Embryonic facial prominence (tissue), 1 donor: ENCODE results near the gene CLEC17A.
"Not testable (repeated sequence)": the region's sequence is repeated elsewhere in the genome, so short reads cannot be mapped to it uniquely, and the experiment has no call there.

Experiments
- DNase-seq: peaks from one replicate; pipeline ENCODE4 v3.0.0-alpha.2; 2016; ENCODE audit errors: extremely low spot score

CLEC17A gene

DNA sequence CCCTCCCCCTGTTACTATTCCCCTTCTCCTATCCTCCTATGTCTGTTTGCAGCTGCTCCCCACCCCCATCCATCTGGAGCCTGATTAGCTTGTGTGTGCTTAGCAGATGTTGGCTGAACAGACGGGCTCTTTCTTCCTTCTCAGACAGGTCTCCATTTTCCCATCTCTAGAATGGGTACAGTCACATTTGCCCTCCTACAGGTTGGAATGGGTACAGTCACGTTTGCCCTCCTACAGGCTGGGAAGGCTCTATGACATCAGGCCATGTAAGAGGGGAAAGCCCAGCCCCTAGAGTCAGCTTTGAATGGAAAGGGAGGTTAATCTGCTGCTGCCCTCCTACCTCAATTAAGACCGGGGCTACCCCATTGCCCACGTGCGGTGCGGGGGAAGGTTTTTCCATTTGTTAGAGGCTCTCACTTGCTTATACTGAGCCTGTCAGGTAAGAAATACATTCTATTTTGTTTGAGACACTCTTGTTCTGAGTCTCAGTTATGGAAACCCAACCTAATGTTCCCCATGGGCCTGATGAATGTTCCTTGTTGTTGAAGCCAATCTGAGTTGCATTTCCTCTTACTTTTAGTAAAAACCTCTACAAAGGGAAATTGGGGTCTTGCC lies 2.2 kb upstream of the CLEC17A start:
- no peak for DNase-seq

DNA sequence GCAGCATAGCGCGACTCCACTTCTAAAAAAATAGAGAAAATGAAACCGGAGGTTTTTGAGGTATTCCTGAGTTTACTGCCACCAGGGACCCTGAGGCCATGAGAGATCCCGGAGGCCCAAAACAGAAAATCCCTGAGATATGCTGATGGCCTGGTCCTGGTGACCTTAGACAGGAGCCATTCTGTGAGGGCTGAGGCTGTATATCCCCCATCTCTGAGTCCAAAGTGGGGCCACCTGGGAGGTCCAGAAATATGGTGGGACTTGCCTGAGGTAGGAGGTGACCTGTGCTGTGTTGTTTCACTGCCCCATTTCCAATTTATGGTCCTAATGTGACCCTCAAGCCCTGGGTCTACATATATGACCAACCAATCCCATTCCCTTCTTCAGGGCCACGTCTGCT lies 1.5 kb downstream of the CLEC17A start:
- DNase-seq: not testable (repeated sequence)

DNA sequence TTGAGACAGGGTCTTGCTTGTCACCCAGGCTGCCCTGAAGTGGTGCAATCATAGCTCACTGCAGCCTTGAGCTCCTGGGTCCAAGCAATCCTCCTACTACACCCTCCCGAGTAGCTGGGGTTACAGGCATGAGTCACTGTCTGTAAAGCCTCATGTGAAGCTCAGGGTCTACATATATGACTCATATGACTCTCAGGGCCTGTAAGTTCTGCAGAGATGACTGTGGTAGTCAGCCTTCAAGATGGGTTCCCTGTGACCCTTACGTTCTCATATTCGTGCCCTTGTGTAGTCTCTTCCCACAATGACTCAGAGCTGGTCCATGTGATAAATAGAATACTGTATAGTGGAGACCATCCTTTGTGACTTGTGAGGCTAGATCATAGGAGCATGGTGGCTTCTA lies 2.3 kb downstream of the CLEC17A start:
- not testable (repeated sequence) for DNase-seq

DNA sequence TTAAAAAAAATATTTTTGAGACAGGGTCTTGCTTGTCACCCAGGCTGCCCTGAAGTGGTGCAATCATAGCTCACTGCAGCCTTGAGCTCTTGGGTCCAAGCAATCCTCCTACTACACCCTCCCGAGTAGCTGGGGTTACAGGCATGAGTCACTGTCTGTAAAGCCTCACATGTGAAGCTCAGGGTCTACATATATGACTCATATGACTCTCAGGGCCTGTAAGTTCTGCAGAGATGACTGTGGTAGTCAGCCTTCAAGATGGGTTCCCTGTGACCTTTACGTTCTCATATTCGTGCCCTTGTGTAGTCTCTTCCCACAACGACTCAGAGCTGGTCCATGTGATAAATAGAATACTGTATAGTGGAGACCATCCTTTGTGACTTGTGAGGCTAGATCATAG lies 6.5 kb downstream of the CLEC17A start:
- not testable (repeated sequence) for DNase-seq

DNA sequence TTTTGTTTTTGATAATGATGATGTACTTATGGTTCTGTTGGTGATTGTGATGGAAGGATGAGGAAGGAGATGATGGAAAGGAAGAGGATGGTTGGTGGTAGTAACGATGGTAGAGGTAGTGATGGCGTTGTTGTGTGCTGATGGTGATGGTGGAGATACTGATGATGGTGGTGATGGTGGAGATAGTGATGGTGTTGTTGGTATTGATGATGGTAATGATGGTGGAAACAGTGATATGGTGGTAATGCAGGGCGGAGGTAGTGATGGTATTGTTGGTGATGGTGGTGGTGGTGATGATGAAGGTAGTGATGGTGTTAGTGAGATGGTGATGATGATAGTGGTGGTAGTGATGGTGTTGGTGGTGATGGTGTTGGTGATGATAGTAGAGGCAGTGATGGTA lies 12.7 kb downstream of the CLEC17A start:
- DNase-seq: no peak

DNA sequence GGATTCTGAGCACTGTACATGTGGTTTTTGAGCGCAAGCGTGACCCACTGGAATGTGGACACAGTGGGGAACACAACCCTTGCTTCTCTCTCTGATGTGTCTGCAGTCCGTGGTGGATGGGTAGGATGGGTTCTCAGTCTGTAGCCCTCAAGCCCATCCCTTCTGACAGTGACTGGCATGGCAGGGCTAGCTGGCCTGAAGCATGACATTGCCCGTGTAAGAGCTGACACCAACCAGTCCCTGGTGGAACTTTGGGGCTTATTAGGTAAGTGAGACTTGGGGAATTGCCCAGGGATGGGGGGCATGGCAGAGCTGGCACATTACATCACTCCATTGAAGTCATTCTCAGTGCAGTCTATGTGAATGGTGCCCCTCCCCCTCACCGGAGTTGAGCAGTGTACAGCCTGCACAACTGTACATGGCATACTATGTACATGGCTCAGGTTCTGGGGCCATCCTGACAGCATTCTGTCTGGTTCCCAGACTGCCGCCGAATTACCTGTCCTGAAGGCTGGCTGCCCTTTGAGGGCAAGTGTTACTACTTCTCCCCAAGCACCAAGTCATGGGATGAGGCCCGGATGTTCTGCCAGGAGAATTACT lies 16.8 kb downstream of the CLEC17A start:
- DNase-seq: no peak

DNA sequence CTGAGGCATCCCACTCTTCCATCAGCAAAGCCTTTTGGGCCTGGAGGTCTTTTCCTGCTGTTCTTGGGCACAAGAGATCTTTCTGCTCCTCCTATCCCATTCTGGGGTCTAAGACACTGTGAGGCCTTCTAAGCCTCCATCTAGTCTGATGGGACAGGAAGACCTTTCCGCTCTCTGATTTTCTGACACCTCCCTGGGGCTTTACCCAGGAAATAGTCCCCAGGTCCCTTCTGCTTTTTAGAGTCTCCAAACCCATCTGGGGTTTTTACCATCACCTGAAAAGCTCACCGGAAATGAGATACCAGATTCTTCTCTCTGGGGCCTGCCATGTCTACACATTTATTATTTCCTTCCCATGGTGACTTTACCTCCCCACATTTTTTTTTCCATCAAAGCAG lies 21.1 kb downstream of the CLEC17A start:
- DNase-seq: no peak

DNA sequence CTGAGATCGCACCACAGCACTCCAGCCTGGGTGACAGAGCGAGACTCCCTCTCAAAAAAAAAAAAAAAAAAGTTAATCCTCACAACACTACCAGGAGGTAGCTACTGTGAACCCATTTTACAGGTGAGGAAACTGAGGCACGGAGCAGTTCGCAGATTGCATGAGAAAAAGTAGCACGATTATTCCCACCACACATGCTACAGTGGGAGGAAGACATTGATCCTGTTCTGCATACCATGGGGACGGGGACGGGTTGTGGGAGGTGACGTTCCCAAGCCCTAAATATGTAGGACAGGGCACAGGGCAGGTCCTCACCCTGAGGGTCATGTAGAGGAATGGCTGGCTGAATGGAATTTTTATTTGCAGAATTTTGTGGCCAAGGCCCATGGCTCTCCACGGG lies 23.7 kb downstream of the CLEC17A start:
- DNase-seq: no peak

DNA sequence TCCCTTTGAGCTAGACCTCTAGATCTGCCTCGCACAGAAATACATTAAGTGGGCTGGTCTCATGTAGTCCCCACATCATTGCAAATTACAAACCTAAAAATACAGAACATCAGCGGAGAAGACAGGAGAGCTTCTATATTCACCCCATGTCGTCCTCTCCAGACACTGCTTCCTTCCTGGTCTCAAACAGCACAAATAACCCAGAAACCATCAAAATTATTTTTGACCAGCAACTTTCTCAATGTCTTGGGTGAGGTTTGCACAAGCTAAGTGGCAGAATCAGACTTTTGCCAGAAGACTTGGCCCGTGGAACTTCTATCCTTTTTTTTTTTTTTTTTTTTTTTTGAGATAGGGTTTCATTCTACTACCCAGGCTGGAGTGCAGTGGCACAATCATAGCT lies 28.2 kb downstream of the CLEC17A start:
- DNase-seq: no peak

DNA sequence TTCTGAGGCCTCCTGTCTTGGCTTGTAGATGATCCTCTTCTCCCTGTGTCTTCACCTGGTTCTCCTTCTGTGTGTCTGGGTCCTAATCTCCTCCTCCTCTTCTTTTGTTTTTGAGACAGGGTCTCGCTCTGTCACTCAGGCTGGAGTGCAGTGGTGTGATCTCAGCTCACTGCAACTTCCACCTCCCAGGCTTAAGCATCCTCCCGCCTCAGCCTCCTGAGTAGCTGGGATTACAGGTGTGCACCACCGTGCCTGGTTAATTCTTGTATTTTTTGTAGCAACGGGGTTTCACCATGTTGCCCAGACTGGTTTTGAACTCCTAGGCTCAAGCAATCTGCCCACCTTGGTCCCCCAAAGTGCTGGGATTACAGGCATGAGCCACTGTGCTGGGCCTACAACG lies 29.4 kb downstream of the CLEC17A start:
- DNase-seq: not testable (repeated sequence)

DNA sequence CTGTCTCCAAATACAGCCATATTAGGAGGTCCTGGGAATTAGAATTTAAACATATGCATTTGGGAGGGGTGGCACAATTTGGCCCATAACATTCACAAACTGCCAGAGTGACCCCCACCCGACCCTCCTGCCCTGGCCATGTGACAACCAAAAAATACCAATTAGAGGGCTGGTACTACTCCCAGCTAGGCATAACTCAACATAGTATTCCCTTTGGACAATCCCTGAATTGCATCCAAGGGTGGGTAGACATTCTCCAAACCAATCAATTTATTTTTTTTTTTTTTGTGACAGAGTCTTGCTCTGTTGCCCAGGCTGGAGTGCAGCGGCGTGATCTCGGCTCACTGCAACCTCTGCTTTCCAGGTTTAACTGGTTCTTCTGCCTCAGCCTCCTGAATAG lies 29.8 kb downstream of the CLEC17A start:
- DNase-seq: no peak

DNA sequence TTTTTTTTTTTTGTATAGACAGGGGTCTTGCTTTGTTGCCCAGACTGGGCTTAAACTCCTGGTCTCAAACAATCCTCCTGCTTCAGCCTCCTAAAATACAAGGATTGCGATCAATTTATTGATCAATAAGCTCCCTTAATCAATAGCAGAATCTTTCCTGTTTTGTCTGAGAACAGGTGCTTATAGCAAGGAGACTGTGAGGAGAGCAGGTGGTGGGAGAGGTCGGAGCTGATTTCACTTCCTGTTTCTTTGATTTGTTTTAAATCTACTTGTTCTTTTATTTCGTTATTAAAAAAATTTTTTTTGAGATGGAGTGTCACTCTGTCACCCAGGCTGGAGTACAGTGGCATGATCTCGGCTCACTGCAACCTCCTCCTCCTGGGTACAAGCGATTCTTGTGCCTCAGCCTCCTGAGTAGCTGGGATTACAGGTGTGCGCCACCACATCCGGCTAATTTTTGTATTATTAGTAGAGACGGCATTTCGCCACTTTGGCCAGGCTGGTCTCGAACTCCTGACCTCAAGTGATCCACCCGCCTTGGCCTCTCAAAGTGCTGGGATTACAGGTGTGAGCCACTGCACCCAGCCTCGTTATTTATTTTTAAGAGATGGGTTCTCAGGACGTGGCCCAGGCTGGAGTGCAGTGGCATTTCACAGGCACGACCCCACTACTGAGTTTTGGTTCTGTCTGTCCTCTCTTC lies 30.7 kb downstream of the CLEC17A start:
- not testable (repeated sequence) for DNase-seq

DNA sequence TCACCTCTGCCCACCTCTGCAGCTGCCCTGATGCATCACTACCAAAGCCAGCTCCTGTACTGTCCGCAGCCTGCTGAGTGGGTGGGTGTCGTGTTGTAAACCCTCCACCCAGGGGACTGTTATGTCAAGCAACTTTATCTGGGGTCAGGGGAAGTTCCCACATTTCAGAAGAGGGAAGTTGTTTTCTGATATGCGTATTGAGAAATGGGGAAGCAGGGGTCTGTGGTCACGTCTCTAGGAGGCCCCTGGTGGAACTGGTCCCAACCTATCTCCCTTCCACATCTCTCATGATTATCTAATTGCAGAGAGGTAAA lies 31.2 kb downstream of the CLEC17A start:
- DNase-seq: no peak

DNA sequence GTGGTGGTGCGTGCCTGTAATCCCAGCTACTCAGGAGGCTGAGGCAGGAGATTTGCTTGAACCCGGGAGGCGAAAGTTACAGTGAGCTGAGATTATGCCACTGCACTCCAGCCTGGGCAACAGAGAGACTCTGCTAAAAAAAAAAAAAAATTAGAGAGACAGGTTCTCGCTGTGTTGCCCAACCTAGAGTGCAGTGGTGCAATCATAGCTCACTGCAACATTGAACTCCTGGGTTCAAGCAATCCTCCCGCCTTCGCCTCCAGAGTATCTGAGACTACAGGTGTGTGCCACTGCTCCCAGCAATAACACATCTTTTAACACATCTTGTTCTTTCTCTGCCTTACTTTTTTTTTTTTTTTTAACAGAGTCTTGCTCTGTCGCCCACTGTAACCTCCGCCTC lies 32.7 kb downstream of the CLEC17A start:
- DNase-seq: no peak

DNA sequence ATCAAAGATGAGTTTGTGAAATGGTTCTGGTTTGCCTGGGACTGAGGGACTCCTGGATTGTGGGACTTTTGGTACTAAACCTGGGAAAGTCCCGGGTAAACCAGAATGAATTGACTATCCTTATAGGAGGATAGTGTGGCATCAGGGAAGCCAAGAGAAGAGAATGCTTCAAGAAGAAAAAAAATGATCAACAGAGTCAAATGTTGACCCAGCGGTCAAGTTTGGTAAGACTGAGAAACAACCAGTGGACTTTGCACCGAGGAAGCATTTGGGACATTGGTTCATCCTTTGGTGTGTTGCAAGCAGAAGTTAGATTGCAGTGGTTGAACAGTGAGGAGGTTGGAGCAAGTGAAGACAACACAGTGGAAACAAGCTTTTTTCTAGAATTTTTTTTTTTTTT lies 33.5 kb downstream of the CLEC17A start:
- no peak for DNase-seq

DNA sequence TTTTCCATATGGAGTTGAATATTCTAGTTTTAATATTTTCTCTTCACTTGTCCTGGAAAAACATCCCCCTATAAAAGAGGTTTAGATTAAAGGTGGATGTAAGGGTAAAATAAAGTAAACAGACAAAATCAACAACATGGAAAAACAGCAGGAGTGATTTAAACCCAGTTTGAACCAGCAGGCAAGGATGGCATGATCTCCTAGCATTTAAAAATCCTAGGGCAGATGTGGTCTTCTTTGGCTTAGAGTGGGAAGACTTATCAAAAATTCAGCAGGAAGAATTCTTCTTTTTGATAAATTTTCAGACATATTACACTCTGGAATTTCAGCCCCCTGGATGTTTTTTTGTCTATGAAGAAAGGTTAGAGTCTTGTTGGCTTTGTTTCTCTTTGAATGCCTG lies 36.5 kb downstream of the CLEC17A start:
- DNase-seq: no peak

DNA sequence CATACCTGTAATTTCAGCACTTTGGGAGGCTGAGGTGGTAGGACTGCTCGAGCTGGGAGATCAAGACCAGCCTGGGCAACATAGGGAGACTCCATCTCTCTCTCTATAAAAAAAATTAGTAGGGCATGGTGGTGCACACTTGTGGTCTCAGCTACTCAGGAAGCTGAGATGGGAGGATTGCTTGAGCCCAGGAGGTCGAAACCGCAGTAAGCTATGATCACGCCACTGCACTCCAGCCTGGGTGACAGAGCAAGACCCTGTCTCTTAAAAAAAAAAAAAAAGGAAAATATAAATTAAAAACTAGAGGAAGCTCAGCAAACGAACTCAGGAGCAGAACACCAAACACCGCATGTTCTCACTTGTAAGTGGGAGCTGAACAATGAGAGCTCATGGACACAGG lies 41.6 kb downstream of the CLEC17A start:
- DNase-seq: not testable (repeated sequence)

DNA sequence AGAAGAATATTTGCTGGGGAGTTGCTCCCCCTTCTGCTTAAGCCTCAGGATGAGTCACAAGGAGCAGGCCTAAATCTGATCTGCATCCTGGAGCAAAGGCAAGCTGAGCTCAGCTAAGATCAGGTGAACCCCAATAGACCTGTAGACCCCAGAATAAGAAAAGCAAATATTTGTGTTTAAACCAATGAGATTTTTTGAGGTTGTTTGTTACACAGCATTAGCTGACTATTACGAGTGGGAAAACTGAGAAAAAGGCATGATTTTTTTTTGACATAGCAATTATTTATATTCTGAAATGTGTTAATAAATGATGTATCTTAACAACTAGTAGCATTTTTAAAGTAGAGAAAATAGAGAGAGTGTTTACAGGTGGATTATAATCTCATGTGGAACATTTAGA lies 46.7 kb downstream of the CLEC17A start:
- no peak for DNase-seq

DNA sequence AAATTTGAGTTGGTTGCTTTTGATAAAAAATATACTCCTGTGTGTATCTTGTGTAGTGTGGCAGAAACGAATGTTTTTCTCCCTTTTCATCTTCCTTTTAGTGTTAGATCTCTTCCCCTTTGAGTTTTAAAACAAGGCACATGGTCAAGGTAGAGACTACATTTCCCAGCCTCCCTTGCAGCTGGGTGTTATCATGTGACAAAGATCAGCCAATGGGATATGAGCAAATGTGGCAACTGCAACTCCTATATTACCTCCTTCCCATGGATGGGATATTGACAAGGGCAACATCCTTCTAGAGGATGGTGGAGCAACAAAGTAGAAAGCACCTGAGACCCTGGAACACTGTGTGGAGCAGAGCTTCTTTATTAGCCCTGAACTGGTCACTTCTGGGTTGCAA lies 49.4 kb downstream of the CLEC17A start:
- DNase-seq: no peak

DNA sequence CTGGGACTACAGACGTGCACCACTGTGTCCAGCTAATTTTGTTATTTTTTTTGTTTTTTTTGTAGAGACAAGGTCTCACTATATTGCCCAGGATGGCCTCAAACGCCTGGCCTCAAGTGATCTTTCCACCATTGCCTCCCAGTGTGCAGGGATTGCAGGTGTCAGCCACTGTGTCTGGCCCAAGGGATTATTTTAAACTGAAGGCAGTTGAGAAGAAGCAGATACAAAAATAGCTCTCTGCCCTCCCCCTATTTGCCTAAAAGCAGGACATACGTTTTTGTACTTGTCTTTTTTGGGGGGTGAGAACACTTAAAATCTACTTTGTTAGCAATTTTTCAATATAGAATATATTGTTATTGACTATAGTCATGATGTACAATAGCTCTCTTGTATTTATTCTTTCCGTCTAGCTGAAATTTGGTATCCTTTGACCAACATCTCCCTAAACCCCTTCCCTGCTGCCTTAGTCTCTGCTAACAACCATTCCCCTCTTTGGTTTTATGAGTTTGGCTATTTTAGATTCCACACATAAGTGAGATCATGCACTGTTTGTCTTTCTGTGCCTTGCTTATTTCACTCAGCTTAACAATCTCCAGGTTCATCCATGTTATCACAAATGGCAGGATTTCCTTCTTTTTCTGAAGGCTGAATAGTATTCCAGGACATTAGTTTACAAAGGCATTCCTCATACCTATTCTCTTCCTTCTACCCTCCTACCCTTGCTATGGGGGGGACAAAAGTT lies 56.8 kb downstream of the CLEC17A start:
- DNase-seq: no peak

DNA sequence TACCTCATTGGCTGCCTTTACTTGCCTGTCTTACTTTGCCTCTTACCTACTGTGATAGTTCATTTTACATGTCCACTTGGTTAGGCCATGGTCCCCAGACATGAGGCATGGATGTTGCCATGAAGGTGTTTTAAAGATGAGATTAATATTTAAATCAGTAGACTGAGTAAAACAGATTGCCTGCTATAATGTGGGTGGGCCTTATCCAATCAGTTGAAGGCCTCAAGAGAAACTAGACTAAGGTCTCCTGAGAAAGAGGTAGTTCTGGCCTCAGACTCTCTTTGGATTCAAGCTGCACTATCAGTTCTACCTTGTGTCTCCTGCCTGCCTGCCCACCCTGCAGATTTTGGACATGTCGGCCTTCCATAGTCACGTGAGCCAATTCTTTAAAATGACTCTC lies 65.6 kb downstream of the CLEC17A start:
- no peak for DNase-seq

DNA sequence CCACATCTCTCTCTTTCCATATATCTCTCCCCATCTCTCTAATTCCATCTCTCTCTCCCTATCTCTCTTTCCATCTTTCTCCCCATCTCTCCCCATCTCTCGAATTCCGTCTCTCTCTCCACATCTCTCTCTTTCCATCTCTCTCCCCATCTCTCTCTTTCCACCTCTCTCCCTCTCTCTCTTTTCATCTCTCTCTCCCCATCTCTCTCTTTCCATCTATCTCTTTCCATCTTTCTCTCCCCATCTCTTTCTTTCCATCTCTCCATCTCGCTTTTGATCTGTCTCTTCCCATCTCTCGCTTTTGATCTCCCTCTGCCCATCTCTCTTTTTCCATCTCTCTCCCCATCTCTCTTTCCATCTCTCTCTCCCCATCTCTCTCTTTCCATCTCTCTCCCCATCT lies 66.1 kb downstream of the CLEC17A start:
- DNase-seq: no peak

DNA sequence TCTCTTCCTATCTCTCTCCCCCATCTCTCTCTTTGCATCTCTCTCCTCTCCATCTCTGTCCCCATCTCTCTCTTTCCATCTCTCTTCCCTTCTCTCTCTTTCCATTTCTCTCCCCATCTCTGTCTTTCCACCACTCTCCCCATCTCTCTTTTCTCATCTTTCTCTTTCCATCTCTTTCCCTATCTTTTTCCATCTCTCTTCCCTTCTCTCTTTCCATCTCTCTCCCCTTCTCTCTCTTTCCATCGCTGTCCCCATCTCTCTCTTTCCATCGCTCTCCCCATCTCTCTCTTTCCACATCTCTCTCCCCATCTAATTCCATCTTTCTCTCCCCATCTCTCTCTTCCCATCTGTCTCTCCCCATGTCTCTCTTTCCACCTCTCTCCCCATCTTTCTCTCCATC lies 67.3 kb downstream of the CLEC17A start:
- DNase-seq: no peak
